HFFc6 (cell line): ENCODE data around the gene SALL2. TPM values are rescaled to one million over a fixed set of nuclear protein-coding genes. Genes with fewer than 3 reads are reported as not detected.
A peak's percentile ranks its signal among the peaks of the same experiment; 100 is the strongest.

ENCODE experiments used
- DNase-seq: peaks from one replicate; pipeline ENCODE4 v3.0.0-alpha.2; 2018
- H3K27ac Mint-ChIP-seq: 2 replicates; pipeline ENCODE4 v1.8.0; 2020; ENCODE audit warnings: mild to moderate bottlenecking, mixed read lengths
- H3K27me3 Mint-ChIP-seq: 2 replicates; pipeline ENCODE4 v1.8.0; 2021; ENCODE audit warnings: mild to moderate bottlenecking, moderate library complexity, mixed read lengths; ENCODE audit not compliant: insufficient read depth
- H3K36me3 Mint-ChIP-seq: 2 replicates; pipeline ENCODE4 v1.8.0; 2021; ENCODE audit warnings: low read depth, mixed read lengths
- H3K4me1 Mint-ChIP-seq: 2 replicates; pipeline ENCODE4 v1.8.0; 2020; ENCODE audit warnings: low read depth, mixed read lengths
- H3K4me3 Mint-ChIP-seq: 2 replicates; pipeline ENCODE4 v1.8.0; 2020; ENCODE audit warnings: mild to moderate bottlenecking, moderate library complexity, mixed read lengths
- H3K9me3 Mint-ChIP-seq: 2 replicates; pipeline ENCODE4 v1.8.0; 2020; ENCODE audit warnings: mild to moderate bottlenecking, mixed read lengths
- CTCF ChIP-seq: fragments of 200-600 bp; sonication (generic); IDR thresholded peaks from 2 replicates; pipeline ENCODE4 v1.5.0; 2021; ENCODE audit warnings: antibody characterized with exemption, mild to moderate bottlenecking
- total RNA-seq, 6 experiments: library from RNA; stranded (reverse); fragmentation: NEBNext Ultra II Directional; extraction: Animal tissue kit (Norgen Biotek cat#: 25700); gene quantifications; 2 replicates in 1 of 6; 3 replicates in 5 of 6; pipeline ENCODE4 v1.2.3, GENCODE V29; 2021

SALL2 gene
- total RNA-seq, 6 experiments from 2014 or later, result 0.51 to 2.0 (median 0.99) TPM

GRCh38 chr14:21533294-21533693 is 7.1 kb upstream of the SALL2 start:
- no peak for TF ChIP-seq CTCF
- no peak for DNase-seq
- no peak overlapping the region for H3K27ac Mint-ChIP-seq
- no peaks in the 10 kb centered on the region for H3K9me3 Mint-ChIP-seq
- H3K4me3 Mint-ChIP-seq, result no peak overlapping the region
- peaks cover 41% of the 10 kb centered on the region for H3K27me3 Mint-ChIP-seq
- peaks cover 6% of the 10 kb centered on the region; the same call in 1 of the 2 replicates for H3K4me1 Mint-ChIP-seq
- H3K36me3 Mint-ChIP-seq, result no peaks in the 10 kb centered on the region

- Mint-ChIP-seq H3K36me3 (no peaks in the 10 kb centered on the region; the same call in 1 of the 2 replicates), H3K9me3 (no peaks in the 10 kb centered on the region), H3K27me3 (peaks cover 21% of the 10 kb centered on the region), H3K4me1 (no peaks in the 10 kb centered on the region), H3K4me3 (no peak overlapping the region), H3K27ac (no peak overlapping the region)
- DNase-seq, result no peak
- TF ChIP-seq CTCF, result no peak
These were observed 3.4 kb upstream of the SALL2 start for GRCh38 chr14:21529515-21529914.

- DNase-seq, result no peak
- no peak for TF ChIP-seq CTCF
- H3K9me3 Mint-ChIP-seq, result no peaks in the 10 kb centered on the region
- H3K36me3 Mint-ChIP-seq, result no peaks in the 10 kb centered on the region; the same call in 1 of the 2 replicates
- H3K4me3 Mint-ChIP-seq, result no peak overlapping the region
- H3K27me3 Mint-ChIP-seq, result peaks cover 19% of the 10 kb centered on the region
- H3K27ac Mint-ChIP-seq, result no peak overlapping the region
- H3K4me1 Mint-ChIP-seq, result no peaks in the 10 kb centered on the region
These were observed 2.5 kb upstream of the SALL2 start for GRCh38 chr14:21528381-21529348.

GRCh38 chr14:21527318-21527679 is 1.2 kb upstream of the SALL2 start:
- no peak for TF ChIP-seq CTCF
- no peak overlapping the region for H3K27ac Mint-ChIP-seq
- H3K27me3 Mint-ChIP-seq, result peaks cover 24% of the 10 kb centered on the region
- DNase-seq, result no peak
- H3K4me3 Mint-ChIP-seq, result no peak overlapping the region
- no peaks in the 10 kb centered on the region for H3K9me3 Mint-ChIP-seq
- no peaks in the 10 kb centered on the region for H3K4me1 Mint-ChIP-seq
- H3K36me3 Mint-ChIP-seq, result no peaks in the 10 kb centered on the region; the same call in 1 of the 2 replicates

GRCh38 chr14:21526672-21527317 is 649 bp upstream of the SALL2 start:
- H3K27ac Mint-ChIP-seq, result no peak overlapping the region
- no peaks in the 10 kb centered on the region for H3K9me3 Mint-ChIP-seq
- no peak for TF ChIP-seq CTCF
- no peaks in the 10 kb centered on the region; the same call in 1 of the 2 replicates for H3K36me3 Mint-ChIP-seq
- peak overlapping the region; percentile 60 for H3K4me3 Mint-ChIP-seq
- no peaks in the 10 kb centered on the region for H3K4me1 Mint-ChIP-seq
- H3K27me3 Mint-ChIP-seq, result peaks cover 20% of the 10 kb centered on the region
- DNase-seq, result no peak
